HG03103 (cell line): Measurements from ENCODE around the gene DOK1.
"Not testable (repeated sequence)": the region's sequence is repeated elsewhere in the genome, so short reads cannot be mapped to it uniquely, and the experiment has no call there.

Experiments
- ATAC-seq: cut with Tn5 transposase; IDR thresholded peaks from one replicate; pipeline ENCODE4 v1.9.1; 2021; ENCODE audit warnings: low read depth; ENCODE audit not compliant: unreplicated experiment

Gene DOK1

GRCh38 chr2:74544634-74545033 lies 9.9 kb upstream of the DOK1 start:
- ATAC-seq: no peak

GRCh38 chr2:74546004-74546403 lies 8.5 kb upstream of the DOK1 start:
- ATAC-seq: no peak

DNA sequence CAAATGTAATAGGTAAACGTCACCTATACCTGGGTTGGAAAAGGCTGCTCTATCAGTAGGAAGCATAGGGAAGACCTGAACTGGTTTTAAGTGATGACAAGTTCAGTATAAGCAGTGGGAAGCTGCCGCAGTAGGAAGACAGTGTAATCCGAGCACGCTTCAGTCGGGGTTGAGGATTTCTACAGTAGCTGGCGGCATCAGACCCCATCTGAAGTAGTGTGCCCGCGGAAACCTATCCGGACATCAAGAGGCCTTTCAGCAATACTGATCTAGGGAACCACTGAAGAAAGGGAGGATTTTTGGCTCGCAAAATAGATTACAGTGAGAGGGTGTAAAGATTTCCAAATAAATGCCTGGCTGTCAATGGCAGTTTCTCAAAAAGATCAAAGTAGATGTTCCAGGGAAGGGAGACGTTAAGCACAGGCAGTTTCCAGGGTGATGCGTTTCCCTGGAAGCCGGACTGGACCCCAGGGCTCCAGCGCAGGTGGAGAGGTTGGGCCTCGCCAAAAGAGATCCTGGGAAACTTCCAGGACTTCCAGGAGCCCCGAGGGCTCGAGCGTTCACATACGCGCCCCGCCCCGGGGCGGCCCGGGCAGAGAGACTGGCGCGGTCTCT lies 6.1 kb upstream of the DOK1 start:
- ATAC-seq: no peak

DNA sequence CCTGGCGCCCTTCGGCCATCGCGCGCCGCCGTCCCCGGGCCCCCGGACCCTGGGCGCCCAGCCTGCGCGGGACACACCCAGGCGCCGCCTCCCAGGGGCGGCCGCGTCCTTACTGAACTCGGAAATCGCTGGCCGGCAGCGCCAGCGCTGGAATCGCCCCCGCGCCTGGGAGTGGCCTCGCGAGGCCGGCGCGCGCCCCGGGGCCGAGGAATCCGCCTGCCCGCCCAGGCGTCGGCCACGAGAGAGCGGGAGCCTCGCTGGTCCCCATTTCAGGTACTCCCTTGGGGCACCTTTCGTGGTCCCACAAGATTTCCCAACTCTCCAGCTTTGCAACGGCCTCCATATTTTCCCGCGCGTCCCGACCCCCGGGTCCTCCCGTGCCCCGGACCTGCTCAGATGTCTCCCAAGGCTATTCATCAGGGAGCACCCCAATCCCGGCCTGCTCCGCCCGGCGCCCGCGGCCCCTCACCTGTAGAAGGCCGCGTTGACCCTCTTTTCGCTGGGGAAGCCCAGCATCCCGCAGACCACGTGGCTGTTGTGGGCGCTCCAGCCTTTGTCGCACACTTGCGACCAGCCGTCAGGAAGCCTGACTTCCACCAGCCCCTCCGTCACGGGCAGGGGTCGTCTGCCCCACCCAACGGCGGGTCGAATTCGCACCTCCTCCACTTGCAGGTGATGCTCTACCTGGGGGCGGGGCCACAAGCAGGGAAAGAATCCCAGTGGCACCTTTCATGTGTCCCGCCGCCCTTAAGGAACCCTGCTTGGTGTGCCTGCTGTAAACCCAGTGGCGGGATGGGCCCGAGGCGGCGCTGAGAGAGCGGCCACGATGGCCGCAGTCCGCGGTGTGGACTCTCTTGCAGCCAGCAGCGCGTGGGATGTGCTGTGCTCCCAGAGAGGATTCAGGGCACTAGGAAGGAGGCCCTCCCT lies 5.4 kb upstream of the DOK1 start:
- no peak for ATAC-seq

GRCh38 chr2:74550231-74550630 lies 4.3 kb upstream of the DOK1 start:
- ATAC-seq: no peak

GRCh38 chr2:74551530-74551929 lies 3.0 kb upstream of the DOK1 start:
- no peak for ATAC-seq

- no peak for ATAC-seq
These were observed 2.3 kb upstream of the DOK1 start for GRCh38 chr2:74551942-74552913.

DNA sequence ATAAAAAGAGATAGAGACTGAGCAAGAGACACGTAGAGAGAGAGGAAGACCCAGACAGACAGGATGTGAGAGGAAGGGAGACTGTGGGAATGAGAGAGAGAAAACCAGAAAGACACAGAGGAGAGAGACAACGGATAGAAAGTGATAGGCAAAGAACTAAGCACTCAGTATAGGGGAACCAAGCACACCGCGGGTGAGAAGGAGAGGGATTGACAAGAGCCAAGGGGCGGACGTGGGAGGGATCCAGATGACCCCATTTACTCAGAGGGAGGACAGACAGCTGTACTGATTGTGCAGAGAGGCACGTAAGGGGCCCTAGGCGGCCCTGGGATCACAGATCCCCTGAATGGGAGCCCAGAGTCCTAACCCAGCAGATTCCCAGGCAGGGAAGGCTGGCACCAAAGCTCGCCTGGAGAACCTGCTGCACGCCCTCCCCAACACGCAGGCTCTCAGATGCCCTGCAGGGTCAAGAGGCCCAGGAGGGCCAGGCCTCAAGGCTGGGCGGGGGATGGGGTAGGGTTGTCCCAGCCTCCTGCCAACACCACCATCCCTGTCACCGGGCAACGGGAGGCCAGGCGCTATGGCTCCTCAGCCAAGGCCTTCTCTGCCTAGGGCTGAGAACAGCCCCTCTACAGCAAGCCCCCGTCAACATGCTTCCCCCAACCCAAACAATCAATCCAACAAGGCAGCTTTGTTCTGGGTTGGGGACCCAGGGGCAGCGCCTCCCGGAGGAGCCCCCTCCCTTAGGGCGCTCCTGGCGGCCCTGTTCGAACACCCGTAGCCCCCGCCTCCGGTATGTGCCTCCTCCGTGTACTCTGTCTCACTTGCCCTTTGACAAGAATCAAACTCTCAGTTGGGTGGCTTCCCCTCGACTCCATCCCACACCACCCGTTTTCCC lies 1.4 kb upstream of the DOK1 start:
- ATAC-seq: no peak

DNA sequence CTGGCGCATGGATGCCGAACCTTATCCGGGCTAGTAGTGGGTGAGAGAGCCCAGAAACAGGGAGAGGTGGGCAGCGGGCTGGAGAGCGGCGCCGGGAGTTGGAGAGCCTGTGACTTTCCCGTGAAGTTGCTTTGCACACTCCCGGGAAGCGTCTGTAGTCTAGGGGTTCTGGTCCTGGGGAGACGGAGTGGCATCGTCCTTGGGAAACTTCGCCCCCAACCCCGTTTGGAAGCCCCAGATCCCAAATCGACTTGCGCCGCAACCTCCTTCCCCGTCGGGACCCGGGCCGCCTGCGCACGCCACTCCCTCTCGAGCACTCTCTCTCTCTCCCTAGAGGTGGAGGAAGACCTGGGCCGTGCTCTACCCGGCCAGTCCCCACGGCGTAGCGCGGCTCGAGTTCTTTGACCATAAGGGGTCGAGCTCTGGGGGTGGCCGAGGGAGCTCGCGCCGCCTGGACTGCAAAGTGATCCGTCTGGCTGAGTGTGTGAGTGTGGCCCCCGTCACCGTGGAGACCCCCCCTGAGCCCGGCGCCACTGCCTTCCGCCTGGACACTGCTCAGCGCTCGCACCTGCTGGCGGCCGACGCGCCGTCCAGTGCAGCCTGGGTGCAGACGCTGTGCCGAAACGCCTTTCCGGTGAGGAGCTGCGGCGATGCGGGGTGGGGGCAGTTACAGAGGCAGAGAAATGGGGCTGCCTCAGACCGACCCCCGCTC lies 456 bp downstream of the DOK1 start:
- ATAC-seq: no peak

GRCh38 chr2:74555610-74556103 lies 1.1 kb downstream of the DOK1 start:
- ATAC-seq: no peak

- ATAC-seq: no peak
These were observed 1.6 kb downstream of the DOK1 start for GRCh38 chr2:74556159-74556558.

DNA sequence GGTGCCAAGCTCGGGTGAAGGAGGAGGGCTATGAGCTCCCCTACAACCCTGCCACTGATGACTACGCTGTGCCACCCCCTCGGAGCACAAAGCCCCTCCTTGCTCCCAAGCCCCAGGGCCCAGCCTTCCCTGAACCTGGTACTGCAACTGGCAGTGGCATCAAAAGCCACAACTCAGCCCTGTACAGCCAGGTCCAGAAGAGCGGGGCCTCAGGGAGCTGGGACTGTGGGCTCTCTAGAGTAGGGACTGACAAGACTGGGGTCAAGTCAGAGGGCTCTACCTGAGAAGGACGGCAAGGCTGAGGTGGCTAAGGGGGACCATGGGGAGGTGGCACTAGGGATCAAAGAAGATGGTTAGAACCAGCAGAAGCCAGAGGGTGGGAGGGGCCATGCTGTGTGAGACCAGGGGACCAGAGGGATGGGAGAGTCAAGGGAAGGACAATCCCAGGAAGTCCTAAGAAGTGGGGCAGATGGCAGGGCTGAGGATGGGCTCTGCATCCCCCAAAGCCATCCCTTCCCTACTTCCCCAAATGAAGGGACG lies 2.4 kb downstream of the DOK1 start:
- ATAC-seq: no peak

- ATAC-seq: no peak
These were observed 4.0 kb downstream of the DOK1 start for GRCh38 chr2:74558284-74559230.

DNA sequence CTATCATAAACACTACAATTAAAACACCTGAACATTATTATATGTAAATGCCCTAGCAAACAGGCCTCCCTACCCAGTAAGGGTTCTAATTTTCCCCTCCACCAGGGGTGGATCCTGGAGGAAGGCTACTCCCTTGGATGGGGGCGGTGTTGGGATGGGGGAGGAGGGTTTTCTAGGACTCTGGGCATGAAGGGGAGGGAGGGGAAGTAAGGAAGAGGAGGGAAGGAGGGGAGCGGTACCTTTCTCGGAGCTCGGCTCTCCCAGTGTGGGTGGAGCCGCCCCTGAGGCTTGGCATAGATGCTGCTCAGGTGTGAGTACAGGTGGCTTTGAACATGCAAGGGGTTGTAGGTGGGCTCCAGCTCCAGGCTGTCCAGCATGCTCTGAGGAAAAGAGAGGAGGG lies 5.4 kb downstream of the DOK1 start:
- ATAC-seq: no peak

DNA sequence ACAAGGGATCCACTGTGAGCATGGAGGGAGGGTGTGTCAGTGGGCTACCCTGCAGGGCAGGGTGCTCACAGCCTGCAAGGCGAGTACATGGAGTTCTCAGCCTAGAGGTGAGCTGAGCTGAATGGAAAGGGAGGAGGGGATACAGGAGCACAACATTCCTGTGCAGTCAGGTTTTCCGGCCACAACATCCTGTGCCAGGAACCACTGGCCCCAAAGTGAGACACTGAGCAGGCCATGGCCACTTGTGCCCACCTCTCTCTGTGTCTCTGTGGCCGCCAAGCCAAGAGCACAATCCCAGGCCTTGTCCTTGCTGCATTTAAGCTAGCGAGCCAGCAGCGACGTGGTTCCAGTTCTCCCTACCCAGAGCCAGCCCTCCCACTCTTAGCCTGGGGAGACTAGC lies 6.1 kb downstream of the DOK1 start:
- no peak for ATAC-seq

DNA sequence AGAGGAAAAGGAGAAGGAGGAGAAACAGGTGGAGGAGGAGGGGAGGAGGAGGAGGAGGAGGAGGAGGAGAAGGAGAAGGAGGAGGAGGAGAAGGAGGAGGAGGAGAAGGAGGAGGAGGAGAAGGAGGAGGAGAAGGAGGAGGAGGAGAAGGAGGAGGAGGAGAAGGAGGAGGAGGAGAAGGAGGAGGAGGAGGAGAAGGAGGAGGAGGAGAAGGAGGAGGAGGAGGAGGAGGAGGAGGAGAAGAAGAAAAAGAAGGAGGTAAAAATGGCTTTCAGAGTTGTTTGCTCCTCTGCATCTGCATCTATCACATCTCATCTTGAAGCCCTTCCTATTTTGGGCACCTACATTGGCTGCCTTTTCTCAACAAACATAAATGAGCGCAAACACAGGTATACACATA lies 6.5 kb downstream of the DOK1 start:
- not testable (repeated sequence) for ATAC-seq

GRCh38 chr2:74562126-74562775 lies 7.7 kb downstream of the DOK1 start:
- ATAC-seq: no peak
